Activated CD8-positive, alpha-beta memory T cell treated with anti-CD3 and anti-CD28 coated beads for 48 hours (primary cell): ENCODE measurements around the gene HS6ST2.

Source experiments
- DNase-seq, 3 experiments: peaks; one replicate each; pipeline ENCODE4 v3.0.0-alpha.2; 2020; ENCODE audit warnings: low read depth in 2 of 3, low spot score in 2 of 3

HS6ST2 gene

GRCh38 chrX:132853040-132853439 lies 105.4 kb downstream of the HS6ST2 start:
- no peak for DNase-seq

- no peak for DNase-seq
Measured at GRCh38 chrX:132848296-132848970, 110.0 kb downstream of the HS6ST2 start.

- DNase-seq = no peak
Measured at GRCh38 chrX:132843363-132843762, 115.1 kb downstream of the HS6ST2 start.

GRCh38 chrX:132842460-132843238 lies 115.8 kb downstream of the HS6ST2 start:
- no peak for DNase-seq

GRCh38 chrX:132837967-132838366 lies 120.5 kb downstream of the HS6ST2 start:
- no peak for DNase-seq

- no peak for DNase-seq
Measured at GRCh38 chrX:132837126-132837525, 121.3 kb downstream of the HS6ST2 start.

- no peak for DNase-seq
Measured at GRCh38 chrX:132836471-132836870, 122.0 kb downstream of the HS6ST2 start.

GRCh38 chrX:132834741-132835140 lies 123.7 kb downstream of the HS6ST2 start:
- no peak for DNase-seq

- DNase-seq = no peak
Measured at GRCh38 chrX:132834109-132834508, 124.3 kb downstream of the HS6ST2 start.

- no peak for DNase-seq
Measured at GRCh38 chrX:132833373-132833772, 125.1 kb downstream of the HS6ST2 start.

GRCh38 chrX:132831336-132831973 lies 127.0 kb downstream of the HS6ST2 start:
- DNase-seq = no peak

GRCh38 chrX:132822634-132823012 lies 135.8 kb downstream of the HS6ST2 start:
- no peak for DNase-seq

GRCh38 chrX:132821974-132822633 lies 136.3 kb downstream of the HS6ST2 start:
- DNase-seq = no peak

GRCh38 chrX:132820675-132821074 lies 137.8 kb downstream of the HS6ST2 start:
- DNase-seq = no peak

- DNase-seq = no peak
Measured at GRCh38 chrX:132819711-132820264, 138.6 kb downstream of the HS6ST2 start.

GRCh38 chrX:132818638-132819037 lies 139.8 kb downstream of the HS6ST2 start:
- DNase-seq = no peak

- no peak for DNase-seq
Measured at GRCh38 chrX:132815643-132816042, 142.8 kb downstream of the HS6ST2 start.

GRCh38 chrX:132810964-132811712 lies 147.3 kb downstream of the HS6ST2 start:
- DNase-seq = no peak

GRCh38 chrX:132810488-132810887 lies 147.9 kb downstream of the HS6ST2 start:
- DNase-seq = no peak

GRCh38 chrX:132809581-132809980 lies 148.8 kb downstream of the HS6ST2 start:
- DNase-seq = no peak
